Activated CD8-positive, alpha-beta memory T cell treated with anti-CD3 and anti-CD28 coated beads for 1 hour (primary cell): Measurements from ENCODE around the gene PTRH1.
A peak's percentile ranks its signal among the peaks of the same experiment; 100 is the strongest.
"Not testable (repeated sequence)": the region's sequence is repeated elsewhere in the genome, so short reads cannot be mapped to it uniquely, and the experiment has no call there.

Experiments
- DNase-seq, 2 donors: peaks; one replicate each; pipeline ENCODE4 v3.0.0-alpha.2; 2020; ENCODE audit warnings: low read depth in 1 of 2; ENCODE audit errors: extremely low read depth in 1 of 2

PTRH1 gene

GRCh38 chr9:127715470-127716337 lies at the start of gene PTRH1, which contains the start of gene TTC16:
Gene PTRH1, minus strand, starts transcription at chr9:127715663. Its CDS starts 24 bp downstream, at chr9:127715639.
Gene TTC16, plus strand, starts transcription at chr9:127716079. Its CDS starts 67 bp downstream, at chr9:127716146.
- peak; percentile 91 to 96 for DNase-seq

- no peak for DNase-seq
Measured at GRCh38 chr9:127763918-127764384, 48.5 kb upstream of the PTRH1 start.

GRCh38 chr9:127762111-127762676 lies 46.7 kb upstream of the PTRH1 start:
- no peak for DNase-seq

- no peak for DNase-seq
Measured at GRCh38 chr9:127761491-127761956, 46.1 kb upstream of the PTRH1 start.

GRCh38 chr9:127761061-127761460 lies 45.6 kb upstream of the PTRH1 start:
- DNase-seq = no peak

GRCh38 chr9:127758843-127759242 lies 43.4 kb upstream of the PTRH1 start:
- DNase-seq = no peak

GRCh38 chr9:127756776-127757175 lies 41.3 kb upstream of the PTRH1 start:
- not testable (repeated sequence) for DNase-seq

- no peak for DNase-seq
Measured at GRCh38 chr9:127756233-127756632, 40.8 kb upstream of the PTRH1 start.

GRCh38 chr9:127755061-127756060 lies 39.9 kb upstream of the PTRH1 start:
- DNase-seq = no peak

- no peak for DNase-seq
Measured at GRCh38 chr9:127754099-127755060, 38.9 kb upstream of the PTRH1 start.

GRCh38 chr9:127753622-127754021 lies 38.2 kb upstream of the PTRH1 start:
- DNase-seq = no peak

GRCh38 chr9:127753148-127753547 lies 37.7 kb upstream of the PTRH1 start:
- DNase-seq = no peak

GRCh38 chr9:127751269-127752054 lies 36.0 kb upstream of the PTRH1 start:
- DNase-seq = no peak

- DNase-seq = no peak
Measured at GRCh38 chr9:127749090-127749787, 33.8 kb upstream of the PTRH1 start.

- DNase-seq = peak in 1 of 2 donors; percentile 13
Measured at GRCh38 chr9:127746959-127747569, 31.6 kb upstream of the PTRH1 start.

GRCh38 chr9:127744398-127745110 lies 29.1 kb upstream of the PTRH1 start:
- no peak for DNase-seq

GRCh38 chr9:127742435-127743088 lies 27.1 kb upstream of the PTRH1 start:
- DNase-seq = no peak
